Measurements from ENCODE around the gene TLCD1.

TLCD1 gene

GRCh38 chr17:28712705-28713415 is 13.2 kb downstream of the TLCD1 start:
- DNase-seq (ENCODE audit: low spot score), result no peak

GRCh38 chr17:28712032-28712704 is 13.9 kb downstream of the TLCD1 start:
- DNase-seq (ENCODE audit: low spot score), result no peak

- no peak for DNase-seq (ENCODE audit: low spot score)
These were observed 14.4 kb downstream of the TLCD1 start, which contains the start of gene PROCA1 for GRCh38 chr17:28711723-28712031. Gene PROCA1, minus strand, starts transcription at chr17:28711888. Its CDS starts 228 bp downstream, at chr17:28711660.

GRCh38 chr17:28710861-28711722 is 14.9 kb downstream of the TLCD1 start:
- peak; percentile 95 for DNase-seq (ENCODE audit: low spot score)

GRCh38 chr17:28707339-28707720 is 18.7 kb downstream of the TLCD1 start:
- DNase-seq (ENCODE audit: low spot score), result no peak

- DNase-seq (ENCODE audit: low spot score), result no peak
These were observed 19.3 kb downstream of the TLCD1 start for GRCh38 chr17:28706471-28707338.

- no peak for DNase-seq (ENCODE audit: low spot score)
These were observed 20.2 kb downstream of the TLCD1 start for GRCh38 chr17:28705728-28706334.

- no peak for DNase-seq (ENCODE audit: low spot score)
These were observed 20.9 kb downstream of the TLCD1 start for GRCh38 chr17:28705074-28705659.

- no peak for DNase-seq (ENCODE audit: low spot score)
These were observed 21.7 kb downstream of the TLCD1 start for GRCh38 chr17:28704219-28704858.

GRCh38 chr17:28703552-28704218 is 22.3 kb downstream of the TLCD1 start:
- DNase-seq (ENCODE audit: low spot score), result no peak

GRCh38 chr17:28702752-28703150 is 23.3 kb downstream of the TLCD1 start:
- no peak for DNase-seq (ENCODE audit: low spot score)

GRCh38 chr17:28702026-28702751 is 23.8 kb downstream of the TLCD1 start:
- DNase-seq (ENCODE audit: low spot score), result no peak

GRCh38 chr17:28700830-28701492 is 25.1 kb downstream of the TLCD1 start:
- DNase-seq (ENCODE audit: low spot score), result no peak

- no peak for DNase-seq (ENCODE audit: low spot score)
These were observed 25.8 kb downstream of the TLCD1 start for GRCh38 chr17:28700278-28700677.

GRCh38 chr17:28698253-28698941 is 27.6 kb downstream of the TLCD1 start:
- DNase-seq (ENCODE audit: low spot score), result no peak

GRCh38 chr17:28693869-28694268 is 32.2 kb downstream of the TLCD1 start:
- no peak for DNase-seq (ENCODE audit: low spot score)

- DNase-seq (ENCODE audit: low spot score), result no peak
These were observed 37.0 kb downstream of the TLCD1 start for GRCh38 chr17:28689011-28689410.

GRCh38 chr17:28688481-28688880 is 37.6 kb downstream of the TLCD1 start:
- no peak for DNase-seq (ENCODE audit: low spot score)

All from iPS-NIHi11 (cell line).